GM23338 (cell line): ENCODE data around the gene SLC34A3. TPM values are rescaled to one million over a fixed set of nuclear protein-coding genes. Genes with fewer than 3 reads are reported as not detected.

Experiments used
- ATAC-seq: fragments of 200-7000 bp; cut with Tn5 transposase; 3 replicates; pipeline ENCODE4 v1.9.1; 2020
- DNase-seq: peaks from one replicate; pipeline ENCODE4 v3.0.0-alpha.2; 2015; ENCODE audit warnings: low spot score
- H2AFZ ChIP-seq: fragments of 200-600 bp; sonication (generic); 2 replicates; pipeline ENCODE4 v1.8.0; 2016; ENCODE audit warnings: antibody characterized with exemption, mild to moderate bottlenecking, moderate library complexity
- H3F3A ChIP-seq: fragments of 200-600 bp; sonication (generic); replicated peaks from 2 replicates; pipeline ENCODE4 v1.8.0; 2017; ENCODE audit warnings: antibody characterized with exemption, mixed run types, low read depth
- H3K27ac ChIP-seq: fragments of 200-600 bp; sonication (generic); 2 replicates; pipeline ENCODE4 v1.6.1; 2016; ENCODE audit warnings: low read depth
- H3K27me3 ChIP-seq: fragments of 200-600 bp; sonication (generic); 2 replicates; pipeline ENCODE4 v1.8.0; 2016; ENCODE audit warnings: mild to moderate bottlenecking, mixed run types, moderate library complexity; ENCODE audit not compliant: insufficient read depth
- H3K36me3 ChIP-seq: fragments of 200-600 bp; sonication (generic); 2 replicates; pipeline ENCODE4 v1.8.0; 2016; ENCODE audit warnings: mild to moderate bottlenecking; ENCODE audit not compliant: insufficient read depth
- H3K4me1 ChIP-seq: fragments of 200-600 bp; sonication (generic); 2 replicates; pipeline ENCODE4 v1.8.0; 2016; ENCODE audit warnings: mild to moderate bottlenecking, moderate library complexity; ENCODE audit not compliant: insufficient read depth
- H3K4me2 ChIP-seq: fragments of 200-600 bp; sonication (generic); 2 replicates; pipeline ENCODE4 v1.7.1; 2017; ENCODE audit warnings: mixed run types
- H3K4me3 ChIP-seq: fragments of 200-600 bp; sonication (generic); 2 replicates; pipeline ENCODE4 v1.6.1; 2016; ENCODE audit warnings: mixed run types
- H3K79me2 ChIP-seq: fragments of 200-600 bp; sonication (generic); replicated peaks from 2 replicates; pipeline ENCODE4 v1.8.0; 2017; ENCODE audit warnings: mild to moderate bottlenecking; ENCODE audit not compliant: insufficient read depth
- H3K9me2 ChIP-seq: fragments of 200-600 bp; sonication (generic); 2 replicates; pipeline ENCODE4 v1.8.0; 2017; ENCODE audit not compliant: insufficient read depth
- H4K20me1 ChIP-seq: fragments of 200-600 bp; sonication (generic); replicated peaks from 2 replicates; pipeline ENCODE4 v1.8.0; 2017; ENCODE audit warnings: mild to moderate bottlenecking; ENCODE audit not compliant: insufficient read depth
- H3K27ac Mint-ChIP-seq: 2 replicates; pipeline ENCODE4 v1.8.0; 2020; ENCODE audit warnings: inconsistent platforms, mild to moderate bottlenecking, moderate library complexity, mixed read lengths
- H3K27me3 Mint-ChIP-seq: 3 replicates; pipeline ENCODE4 v1.8.0; 2022; ENCODE audit warnings: low read depth, mild to moderate bottlenecking, moderate library complexity, mixed read lengths, inconsistent platforms; ENCODE audit not compliant: insufficient read depth, poor library complexity
- H3K36me3 Mint-ChIP-seq: 3 replicates; pipeline ENCODE4 v1.8.0; 2021; ENCODE audit warnings: low read depth, mild to moderate bottlenecking, inconsistent platforms, moderate library complexity, mixed read lengths
- H3K4me1 Mint-ChIP-seq: 3 replicates; pipeline ENCODE4 v1.8.0; 2020; ENCODE audit warnings: mild to moderate bottlenecking, inconsistent platforms, mixed read lengths
- H3K4me3 Mint-ChIP-seq: 3 replicates; pipeline ENCODE4 v1.8.0; 2021; ENCODE audit warnings: moderate library complexity, mild to moderate bottlenecking, inconsistent platforms, mixed read lengths
- H3K9me3 Mint-ChIP-seq: 3 replicates; pipeline ENCODE4 v1.8.0; 2020; ENCODE audit warnings: moderate library complexity, mild to moderate bottlenecking, inconsistent platforms, mixed read lengths
- CREB1 ChIP-seq: fragments of 250-450 bp; sonication (Bioruptor Pico); IDR thresholded peaks from 2 replicates; pipeline ENCODE4 v1.5.0; 2020; ENCODE audit warnings: low read depth, mild to moderate bottlenecking, moderate library complexity
- REST ChIP-seq: IDR thresholded peaks from one replicate; pipeline ENCODE4 v1.6.1; 2018; ENCODE audit warnings: antibody characterized with exemption; ENCODE audit not compliant: unreplicated experiment
- STAT1 ChIP-seq: IDR thresholded peaks from one replicate; pipeline ENCODE4 v1.6.1; 2016; ENCODE audit warnings: antibody characterized with exemption; ENCODE audit not compliant: unreplicated experiment
- ZNF114 ChIP-seq: fragments of 250-450 bp; sonication (Bioruptor Pico); IDR thresholded peaks from 2 replicates; pipeline ENCODE4 v1.5.0; 2020; ENCODE audit warnings: mild to moderate bottlenecking, moderate library complexity
- ZNF331 ChIP-seq: fragments of 250-450 bp; sonication (Bioruptor Pico); IDR thresholded peaks from 2 replicates; pipeline ENCODE4 v1.5.0; 2020; ENCODE audit warnings: low read depth, mild to moderate bottlenecking, moderate library complexity
- ZNF462 ChIP-seq: fragments of 250-450 bp; sonication (Bioruptor Pico); IDR thresholded peaks from 2 replicates; pipeline ENCODE4 v1.5.0; 2020; ENCODE audit warnings: mild to moderate bottlenecking, moderate library complexity
- polyA plus RNA-seq: library from polyadenylated mRNA; unstranded; fragments of >200 nt; fragmentation: Nextera tagmentation; extraction: Ambion mirVana; gene quantifications from 2 replicates; pipeline ENCODE4 v1.2.1, GENCODE V29; 2016
- total RNA-seq: library from RNA; depleted of rRNA; stranded (reverse); fragments of >200 nt; shearing (Covaris generic); gene quantifications from 2 replicates; pipeline ENCODE4 v1.2.3, GENCODE V29; 2014

Gene SLC34A3
- total and polyA plus RNA-seq, 2 experiments from 2014 or later = not detected

GRCh38 chr9:137262909-137263285, 32.2 kb downstream of the SLC34A3 start (continued):
- TF ChIP-seq ZNF462 (CRISPR knock-in tag) (no peak), CREB1 (CRISPR knock-in tag) (no peak), ZNF114 (CRISPR knock-in tag) (no peak), ZNF331 (CRISPR knock-in tag) (no peak), REST (no peak)

- Histone ChIP-seq H3K4me3 (no peak overlapping the region), H3K36me3 (peaks cover 13% of the 10 kb centered on the region), H3K4me2 (no peak overlapping the region), H3K9me2 (no peaks in the 10 kb centered on the region), H3K27ac (no peak overlapping the region), H3K4me1 (no peaks in the 10 kb centered on the region), H3K27me3 (no peaks in the 10 kb centered on the region), H3K79me2 (no peaks in the 10 kb centered on the region), H3F3A (0 out of 2 replicates have a peak, but pooled peaks cover 11% of the 10 kb centered on the region), H4K20me1 (0 out of 2 replicates have a peak, but pooled peaks cover 4% of the 10 kb centered on the region), H2AFZ (no peak overlapping the region)
- ATAC-seq (no peak), DNase-seq (no peak)
- H3K4me1 Mint-ChIP-seq = peaks cover 4% of the 10 kb centered on the region; the same call in 2 of the 3 replicates
- H3K9me3 Mint-ChIP-seq = no peaks in the 10 kb centered on the region; the same call in 2 of the 3 replicates
- H3K36me3 Mint-ChIP-seq = peaks cover 32% of the 10 kb centered on the region
- no peak overlapping the region for H3K4me3 Mint-ChIP-seq
- peaks cover 13% of the 10 kb centered on the region for H3K27me3 Mint-ChIP-seq
- no peak overlapping the region for H3K27ac Mint-ChIP-seq
- no peak for TF ChIP-seq ZNF331 (CRISPR knock-in tag)
- no peak for TF ChIP-seq REST
- no peak for TF ChIP-seq CREB1 (CRISPR knock-in tag)
- no peak for TF ChIP-seq ZNF114 (CRISPR knock-in tag)
- TF ChIP-seq STAT1 = no peak
Observed at GRCh38 chr9:137263506-137263905, 32.8 kb downstream of the SLC34A3 start.
